GM18508 (cell line): Measurements from ENCODE around the gene BTBD9.

Experiments
- ATAC-seq: cut with Tn5 transposase; IDR thresholded peaks from one replicate; pipeline ENCODE4 v1.9.1; 2021; ENCODE audit warnings: moderate number of reproducible peaks; ENCODE audit not compliant: insufficient read depth, unreplicated experiment

BTBD9 gene

DNA sequence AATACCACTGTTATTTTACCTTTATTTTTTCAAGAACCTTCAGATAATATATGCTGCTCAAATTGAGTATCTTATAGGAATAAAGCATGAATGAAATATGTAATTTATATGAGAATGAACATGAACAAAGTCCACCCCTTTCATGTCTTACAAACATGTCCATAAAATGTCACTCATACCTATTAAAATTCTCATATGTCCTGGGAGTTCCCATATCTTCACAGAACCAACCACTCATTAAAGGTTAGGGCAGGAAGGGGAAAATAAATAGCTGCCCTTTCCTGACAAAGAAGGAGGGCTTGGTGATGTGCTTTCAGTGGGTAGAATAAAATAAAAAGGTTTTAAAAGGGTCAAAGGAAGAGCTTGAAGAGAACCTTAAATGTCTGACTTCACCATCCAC is 125.3 kb downstream of the BTBD9 start:
- no peak for ATAC-seq

DNA sequence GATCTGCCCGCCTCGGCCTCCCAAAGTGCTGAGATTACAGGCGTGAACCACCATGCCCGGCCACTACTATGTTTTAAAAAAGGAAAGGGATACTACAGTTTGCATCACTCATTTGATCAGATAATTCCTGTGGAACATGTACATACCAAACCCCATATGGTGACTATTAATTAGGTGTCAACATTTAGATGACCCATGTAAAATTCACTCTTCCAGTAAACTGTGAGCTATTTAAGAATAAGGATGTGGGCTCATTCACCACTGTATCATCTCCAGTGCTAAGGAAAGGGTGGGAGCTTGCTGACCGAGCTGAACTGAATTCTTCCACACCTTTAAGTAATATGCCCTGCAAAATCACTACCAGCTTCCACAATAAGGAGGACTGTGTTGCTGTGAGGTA is 127.5 kb downstream of the BTBD9 start:
- ATAC-seq = no peak

DNA sequence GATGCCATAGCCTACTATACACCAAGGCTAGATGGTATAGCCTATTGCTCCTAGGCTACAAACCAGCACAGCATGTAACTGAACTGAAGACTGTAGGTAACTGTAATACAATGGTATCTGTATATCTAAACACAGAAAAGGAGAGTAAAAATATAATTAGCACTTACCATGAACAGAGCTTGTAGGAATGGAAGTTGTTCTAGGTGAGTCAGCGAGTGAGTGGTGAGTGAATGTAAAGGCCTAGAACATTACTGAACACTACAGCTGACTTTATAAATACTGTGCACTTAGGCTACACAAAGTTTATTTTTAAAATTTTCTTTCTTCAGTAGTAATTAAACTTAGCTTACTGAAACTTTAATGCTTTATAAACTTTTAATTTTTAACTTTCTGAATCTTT is 129.5 kb downstream of the BTBD9 start:
- no peak for ATAC-seq

DNA sequence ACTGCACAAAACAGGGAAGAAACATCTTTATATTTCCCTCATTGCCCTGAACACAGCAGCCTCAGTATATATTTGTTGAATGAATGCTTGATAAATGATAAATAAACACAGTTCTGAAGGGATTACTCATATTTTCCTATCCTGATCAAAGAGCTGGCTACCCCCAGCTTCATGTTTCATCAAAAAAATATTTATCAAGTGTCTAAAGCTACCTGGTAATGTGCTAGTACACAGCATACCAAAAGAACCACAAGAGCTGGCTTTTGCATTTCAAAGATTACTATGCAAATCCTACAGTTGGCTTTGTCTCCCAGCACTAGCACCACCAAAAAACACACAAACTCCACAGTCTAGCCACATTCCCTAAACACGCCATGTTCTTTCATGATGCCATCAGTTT is 130.0 kb downstream of the BTBD9 start:
- no peak for ATAC-seq

- no peak for ATAC-seq
Observed at GRCh38 chr6:38508894-38509293, 130.8 kb downstream of the BTBD9 start.

DNA sequence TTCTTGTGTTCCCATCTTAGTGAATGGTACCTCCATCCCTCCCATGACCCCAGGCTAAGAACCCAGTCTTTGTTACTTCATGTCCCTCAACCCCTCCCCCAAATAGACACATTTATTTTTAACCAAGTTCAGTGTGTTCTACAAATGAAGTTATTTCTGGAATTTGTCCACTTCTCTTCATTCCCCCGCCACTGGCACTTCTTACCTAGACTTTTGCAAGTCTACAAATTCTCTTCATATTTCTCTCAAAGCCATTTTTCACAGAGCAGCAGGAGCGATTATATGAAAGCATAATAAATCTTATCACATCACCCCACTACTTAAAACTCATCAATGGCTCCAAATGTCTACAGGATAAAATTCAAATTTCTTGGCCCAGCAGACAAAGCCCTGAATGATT is 131.4 kb downstream of the BTBD9 start:
- no peak for ATAC-seq

DNA sequence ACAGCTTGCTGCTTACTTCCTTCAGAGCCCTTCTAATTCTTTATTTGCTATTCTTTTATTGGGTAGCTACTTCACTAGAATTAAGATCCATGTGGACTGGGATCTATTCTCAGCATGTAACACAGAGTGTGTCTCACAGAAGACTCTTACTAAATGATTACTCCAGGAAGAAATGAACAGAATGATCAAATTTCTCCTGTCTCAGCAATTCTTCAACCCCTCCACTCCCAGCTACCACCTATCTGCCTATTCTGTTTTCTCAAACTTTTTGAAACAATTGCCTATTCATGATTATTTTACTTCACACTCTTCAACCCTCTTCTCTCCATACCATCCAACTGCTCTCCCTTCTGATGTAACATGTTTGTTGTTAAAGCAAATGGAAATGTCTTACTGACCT is 132.6 kb downstream of the BTBD9 start:
- no peak for ATAC-seq

DNA sequence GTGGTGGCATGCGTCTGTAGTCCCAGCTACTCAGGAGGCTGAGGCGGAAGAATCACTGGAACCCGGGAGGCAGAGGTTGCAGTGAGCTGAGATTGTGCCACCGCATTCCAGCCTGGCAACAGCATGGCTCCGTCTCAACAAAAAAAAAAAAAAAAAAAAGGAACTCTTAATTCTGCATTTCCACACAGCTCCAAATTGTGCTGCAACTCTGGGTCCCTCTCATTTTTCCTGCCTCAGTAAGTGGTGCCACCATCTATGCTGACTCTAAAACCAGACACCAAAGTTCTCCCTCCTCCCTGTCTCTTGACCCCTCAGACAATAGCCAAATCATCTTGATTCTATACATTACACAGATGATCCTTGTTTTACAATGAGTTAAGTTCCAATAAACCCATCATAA is 133.9 kb downstream of the BTBD9 start:
- no peak for ATAC-seq

- ATAC-seq = no peak
Observed at GRCh38 chr6:38504996-38505395, 134.7 kb downstream of the BTBD9 start.

GRCh38 chr6:38503960-38504682 is 135.6 kb downstream of the BTBD9 start:
- no peak for ATAC-seq

- ATAC-seq = no peak
Observed at GRCh38 chr6:38503032-38503773, 136.5 kb downstream of the BTBD9 start.

DNA sequence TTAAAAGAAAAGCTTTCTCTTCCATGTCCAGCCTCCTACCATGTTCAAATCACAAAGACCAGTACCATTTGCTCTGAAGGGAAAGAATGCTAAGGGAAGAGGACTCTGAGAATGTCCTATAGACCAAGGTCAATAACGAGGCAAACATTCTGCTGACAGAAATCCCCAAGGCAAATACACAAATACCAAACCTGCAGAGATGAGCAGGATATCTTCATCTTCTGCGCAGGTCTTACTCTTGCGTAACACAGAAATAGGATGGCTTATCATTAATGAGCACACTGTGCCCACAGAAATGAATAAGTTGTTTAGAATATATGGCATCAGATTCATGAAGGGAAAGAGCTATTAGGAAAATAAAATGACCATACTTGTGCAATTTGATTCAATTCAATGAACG is 137.3 kb downstream of the BTBD9 start:
- no peak for ATAC-seq

- no peak for ATAC-seq
Observed at GRCh38 chr6:38501931-38502330, 137.8 kb downstream of the BTBD9 start.

DNA sequence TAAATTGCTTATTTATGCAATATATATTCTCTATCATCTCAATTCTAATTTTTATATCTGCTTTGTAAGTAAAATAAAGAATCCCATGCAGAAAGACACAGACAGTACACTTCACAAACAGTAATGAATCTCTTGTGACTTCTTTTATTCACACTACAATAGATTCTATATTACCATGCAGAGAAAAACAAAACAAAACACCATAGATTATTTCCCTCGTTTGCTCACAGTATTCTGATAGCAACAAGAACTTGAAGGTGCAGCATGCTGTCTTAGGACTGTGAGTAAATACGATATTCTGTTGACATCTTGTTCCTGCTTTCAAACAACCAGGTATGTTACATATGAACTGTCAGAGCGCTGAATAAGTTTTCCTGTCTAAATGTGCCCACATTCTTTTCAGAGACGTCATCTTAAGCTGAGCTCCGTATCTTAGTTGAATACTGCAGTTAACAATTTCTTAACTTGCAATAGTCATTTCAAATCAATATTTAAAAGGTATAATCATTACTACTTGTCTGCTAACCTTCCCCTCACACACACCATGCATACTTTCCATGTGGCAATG is 140.1 kb downstream of the BTBD9 start:
- ATAC-seq = no peak

DNA sequence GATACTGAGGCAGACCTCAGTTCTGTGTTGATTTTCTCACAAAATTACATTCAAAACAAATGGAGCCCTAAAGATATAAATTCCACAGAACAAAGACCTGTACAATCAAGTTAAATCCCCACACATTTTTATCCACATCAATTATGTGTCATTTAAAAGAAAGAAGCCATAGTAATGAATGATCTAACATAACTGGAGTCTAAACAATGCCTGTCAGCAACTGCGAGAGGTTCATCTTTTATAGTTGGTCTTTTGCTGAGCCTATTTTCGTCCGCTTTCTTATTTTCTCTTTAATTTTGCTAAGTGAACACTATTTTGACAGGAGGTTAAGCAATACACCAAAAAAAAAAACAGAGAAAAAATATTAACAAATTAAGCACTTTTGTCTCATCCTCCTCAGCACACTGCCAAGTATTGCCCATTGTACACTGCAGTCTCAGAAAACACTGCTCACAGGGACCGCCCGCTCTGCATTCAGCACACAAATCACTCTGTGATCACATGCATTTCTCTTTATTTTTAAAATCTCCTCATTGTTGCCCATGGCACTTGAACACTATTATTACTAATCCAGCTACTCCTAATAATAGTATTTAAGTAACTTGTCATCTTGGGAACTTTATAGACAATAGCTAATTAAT is 140.8 kb downstream of the BTBD9 start:
- no peak for ATAC-seq

GRCh38 chr6:38498085-38498484 is 141.6 kb downstream of the BTBD9 start:
- no peak for ATAC-seq

DNA sequence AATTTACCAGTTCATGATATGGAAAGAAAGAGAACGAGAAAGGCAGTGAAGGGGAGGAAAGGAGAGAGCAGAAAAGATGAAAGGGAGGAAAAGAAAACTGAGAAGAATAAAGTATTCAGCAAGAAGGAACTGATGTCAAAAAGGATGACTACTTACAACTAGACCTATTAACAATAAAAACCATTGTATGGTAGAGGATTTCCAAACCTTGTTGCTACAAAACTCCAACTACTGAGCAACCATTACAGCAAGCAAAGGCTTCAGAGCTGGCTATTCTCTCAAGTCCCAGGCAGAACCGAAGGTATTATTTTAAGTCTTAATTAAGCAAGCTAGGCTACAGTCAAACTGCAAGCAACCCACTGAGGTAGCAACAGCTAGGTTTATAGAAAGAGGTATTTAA is 142.2 kb downstream of the BTBD9 start:
- ATAC-seq = no peak

GRCh38 chr6:38495922-38496635 is 143.7 kb downstream of the BTBD9 start:
- ATAC-seq = no peak

GRCh38 chr6:38495518-38495917 is 144.2 kb downstream of the BTBD9 start:
- no peak for ATAC-seq

- ATAC-seq = no peak
Observed at GRCh38 chr6:38493931-38494547, 145.7 kb downstream of the BTBD9 start.
